H9 (cell line): Measurements from ENCODE around the gene ZNF616. TPM values are rescaled to one million over a fixed set of nuclear protein-coding genes. Genes with fewer than 3 reads are reported as not detected.

Experiments used
- DNase-seq: peaks from one replicate; pipeline ENCODE4 v3.0.0-alpha.2; 2017
- H2AFZ ChIP-seq: one replicate; pipeline ENCODE4 v1.6.1; 2013; ENCODE audit warnings: mild to moderate bottlenecking, low read length, control low read depth, moderate library complexity
- H2AK5ac ChIP-seq: 2 replicates; pipeline ENCODE4 v1.6.1; 2013; ENCODE audit warnings: low read length, control low read depth, mixed read lengths; ENCODE audit not compliant: insufficient read length
- H2BK120ac ChIP-seq: one replicate; pipeline ENCODE4 v1.6.1; 2013; ENCODE audit warnings: low read depth, mild to moderate bottlenecking, low read length, control low read depth, inconsistent platforms; ENCODE audit not compliant: poor library complexity, severe bottlenecking
- H2BK12ac ChIP-seq: 2 replicates; pipeline ENCODE4 v1.6.1; 2013; ENCODE audit warnings: low read length, control low read depth, mixed read lengths, low read depth; ENCODE audit not compliant: insufficient read length
- H2BK15ac ChIP-seq: 2 replicates; pipeline ENCODE4 v1.6.1; 2013; ENCODE audit warnings: low read depth, low read length, control low read depth
- H2BK20ac ChIP-seq: one replicate; pipeline ENCODE4 v1.6.1; 2013; ENCODE audit warnings: low read depth, mild to moderate bottlenecking, low read length, control low read depth, inconsistent platforms; ENCODE audit not compliant: poor library complexity, severe bottlenecking
- H2BK5ac ChIP-seq: 2 replicates; pipeline ENCODE4 v1.6.1; 2013; ENCODE audit warnings: low read length, control low read depth, mixed read lengths; ENCODE audit not compliant: insufficient read length
- H3K14ac ChIP-seq: 2 replicates; pipeline ENCODE4 v1.6.1; 2013; ENCODE audit warnings: low read length, control low read depth; ENCODE audit not compliant: insufficient read depth
- H3K18ac ChIP-seq: 2 replicates; pipeline ENCODE4 v1.6.1; 2013; ENCODE audit warnings: low read depth, mild to moderate bottlenecking, mixed read lengths, low read length, control low read depth; ENCODE audit not compliant: insufficient read length
- H3K23ac ChIP-seq: 2 replicates; pipeline ENCODE4 v1.6.1; 2013; ENCODE audit warnings: low read length, control low read depth, mixed read lengths, low read depth; ENCODE audit not compliant: insufficient read length
- H3K23me2 ChIP-seq: 2 replicates; pipeline ENCODE4 v1.6.1; 2013; ENCODE audit warnings: low read depth, mild to moderate bottlenecking, mixed read lengths, low read length, control low read depth; ENCODE audit not compliant: insufficient read length, poor library complexity, severe bottlenecking
- H3K27ac ChIP-seq: 2 replicates; pipeline ENCODE4 v1.5.1; 2013; ENCODE audit warnings: low read length, control low read depth, mixed read lengths, low read depth; ENCODE audit not compliant: insufficient read length
- H3K27me3 ChIP-seq: 2 replicates; pipeline ENCODE4 v1.6.1; 2013; ENCODE audit warnings: low read length, control low read depth, inconsistent platforms; ENCODE audit not compliant: insufficient read depth
- H3K4ac ChIP-seq: 2 replicates; pipeline ENCODE4 v1.6.1; 2013; ENCODE audit warnings: low read depth, mild to moderate bottlenecking, control low read depth, inconsistent platforms, low read length, moderate library complexity
- H3K4me1 ChIP-seq: 2 replicates; pipeline ENCODE4 v1.6.1; 2013; ENCODE audit warnings: low read length, control low read depth, inconsistent platforms; ENCODE audit not compliant: insufficient read depth
- H3K4me2 ChIP-seq: 2 replicates; pipeline ENCODE4 v1.6.1; 2013; ENCODE audit warnings: low read length, control low read depth, mixed read lengths; ENCODE audit not compliant: insufficient read length, insufficient read depth
- H3K56ac ChIP-seq: 2 replicates; pipeline ENCODE4 v1.6.1; 2013; ENCODE audit warnings: low read depth, mild to moderate bottlenecking, mixed read lengths, low read length, control low read depth; ENCODE audit not compliant: insufficient read length
- H3K79me1 ChIP-seq: 2 replicates; pipeline ENCODE4 v1.6.1; 2013; ENCODE audit warnings: low read depth, mild to moderate bottlenecking, moderate library complexity, low read length, control low read depth, inconsistent platforms; ENCODE audit not compliant: insufficient read depth, poor library complexity, severe bottlenecking
- H3K79me2 ChIP-seq: 2 replicates; pipeline ENCODE4 v1.6.1; 2013; ENCODE audit warnings: low read length, control low read depth, inconsistent platforms; ENCODE audit not compliant: insufficient read depth
- H3K9ac ChIP-seq: 2 replicates; pipeline ENCODE4 v1.6.1; 2013; ENCODE audit warnings: low read length, control low read depth, mixed read lengths; ENCODE audit not compliant: insufficient read length; ENCODE audit errors: extremely low read depth
- H3K9me3 ChIP-seq: one replicate; pipeline ENCODE4 v1.6.1; 2013; ENCODE audit warnings: low read depth, low read length, inconsistent platforms; ENCODE audit not compliant: control insufficient read depth
- H3T11ph ChIP-seq: one replicate; pipeline ENCODE4 v1.6.1; 2013; ENCODE audit warnings: mild to moderate bottlenecking, low read length, control low read depth, inconsistent platforms
- H4K20me1 ChIP-seq: one replicate; pipeline ENCODE4 v1.6.1; 2013; ENCODE audit not compliant: control insufficient read depth, insufficient read length, insufficient read depth
- H4K5ac ChIP-seq: 2 replicates; pipeline ENCODE4 v1.6.1; 2013; ENCODE audit warnings: low read depth, mild to moderate bottlenecking, mixed read lengths, low read length, control low read depth; ENCODE audit not compliant: insufficient read length
- H4K8ac ChIP-seq: replicated peaks from 2 replicates; pipeline ENCODE4 v1.6.1; 2013; ENCODE audit warnings: low read length, control low read depth, mixed read lengths, low read depth; ENCODE audit not compliant: insufficient read length
- H4K91ac ChIP-seq: 2 replicates; pipeline ENCODE4 v1.6.1; 2013; ENCODE audit warnings: low read depth, mild to moderate bottlenecking, moderate library complexity, mixed read lengths, low read length, control low read depth; ENCODE audit not compliant: insufficient read length
- H3K27ac Mint-ChIP-seq, 3 experiments: 2 replicates in 2 of 3; 3 replicates in 1 of 3; pipeline ENCODE4 v1.8.0; 2020 to 2021; ENCODE audit warnings: mixed read lengths in 3 of 3, mild to moderate bottlenecking in 1 of 3, moderate library complexity in 1 of 3
- H3K27me3 Mint-ChIP-seq: 2 replicates; pipeline ENCODE4 v1.8.0; 2021; ENCODE audit warnings: low read depth, mild to moderate bottlenecking, moderate library complexity, mixed read lengths
- H3K36me3 Mint-ChIP-seq, 3 experiments: 2 replicates in 2 of 3; 3 replicates in 1 of 3; pipeline ENCODE4 v1.8.0; 2020 to 2021; ENCODE audit warnings: low read depth in 3 of 3, mixed read lengths in 3 of 3; ENCODE audit not compliant: insufficient read depth in 1 of 3
- H3K4me1 Mint-ChIP-seq, 2 experiments: 2 replicates each; pipeline ENCODE4 v1.8.0; 2020; ENCODE audit warnings: mixed read lengths in 2 of 2
- H3K4me3 Mint-ChIP-seq, 2 experiments: 2 replicates in 1 of 2; 3 replicates in 1 of 2; pipeline ENCODE4 v1.8.0; 2020 to 2021; ENCODE audit warnings: mild to moderate bottlenecking in 2 of 2, mixed read lengths in 2 of 2, moderate library complexity in 1 of 2
- H3K9me3 Mint-ChIP-seq, 2 experiments: 2 replicates in 1 of 2; 3 replicates in 1 of 2; pipeline ENCODE4 v1.8.0; 2020; ENCODE audit warnings: mild to moderate bottlenecking in 2 of 2, mixed read lengths in 2 of 2, moderate library complexity in 1 of 2
- CTCF ChIP-seq: fragments of 200-600 bp; sonication (generic); conservative IDR thresholded peaks from 3 replicates; pipeline ENCODE4 v1.8.0; 2021; ENCODE audit warnings: antibody characterized with exemption, mild to moderate bottlenecking
- WGBS: extraction: QIAGEN DNeasy Blood & Tissue Kit; methylation state at CpG from one replicate; pipeline ENCODE4 v1.1.7; 2013; ENCODE audit warnings: missing lambda C conversion rate, low lambda C conversion rate, mixed read lengths; ENCODE audit not compliant: insufficient read length; ENCODE audit errors: extremely low coverage; 5-methylcytosine and 5-hydroxymethylcytosine counted together
- total RNA-seq: library from RNA; stranded (reverse); gene quantifications from 2 replicates; pipeline ENCODE4 v1.2.1, GENCODE V29; 2021

Gene ZNF616
- total RNA-seq, 1 experiment from 2014 or later, result 32.0 TPM

GRCh38 chr19:52101866-52102562 is 37.7 kb downstream of the ZNF616 start:
- Mint-ChIP-seq H3K27me3 (peaks cover 3% of the 10 kb centered on the region; the same call in 1 of the 2 replicates), H3K36me3 (peaks cover 3 to 26% (median 4%) of the 10 kb centered on the region in 3 experiments; a peak in 5 of 7 replicates), H3K4me1 (no peaks in the 10 kb centered on the region), H3K27ac (no peak overlapping the region), H3K4me3 (no peak overlapping the region), H3K9me3 (peaks cover 72 to 77% of the 10 kb centered on the region in 2 experiments)
- Histone ChIP-seq H3K18ac (no peak overlapping the region), H4K5ac (no peak overlapping the region), H3K14ac (no peak overlapping the region), H3K27me3 (no peaks in the 10 kb centered on the region), H3K27ac (no peak overlapping the region), H2BK120ac (no peak overlapping the region), H3K4me1 (no peaks in the 10 kb centered on the region), H2BK12ac (no peak overlapping the region), H3K23ac (no peak overlapping the region), H3K9ac (no peak overlapping the region), H2BK20ac (no peak overlapping the region), H3K79me2 (no peaks in the 10 kb centered on the region), H2AFZ (no peak overlapping the region), H4K8ac (no peak overlapping the region), H2BK5ac (no peak overlapping the region), H3K4ac (no peak overlapping the region), H3K56ac (no peak overlapping the region), H2AK5ac (no peak overlapping the region), H3K23me2 (no peaks in the 10 kb centered on the region), H2BK15ac (no peak overlapping the region), H3K4me2 (no peak overlapping the region), H3K79me1 (no peaks in the 10 kb centered on the region), H4K20me1 (no peaks in the 10 kb centered on the region), H3K9me3 (peaks cover 58% of the 10 kb centered on the region), H4K91ac (no peak overlapping the region), H3T11ph (no peak overlapping the region)
- DNase-seq, result no peak
- WGBS, result no CpG with 5 or more reads among the region's 2 CpGs
- TF ChIP-seq CTCF, result no peak
